ENCODE data around the gene RAD51B.

DNA sequence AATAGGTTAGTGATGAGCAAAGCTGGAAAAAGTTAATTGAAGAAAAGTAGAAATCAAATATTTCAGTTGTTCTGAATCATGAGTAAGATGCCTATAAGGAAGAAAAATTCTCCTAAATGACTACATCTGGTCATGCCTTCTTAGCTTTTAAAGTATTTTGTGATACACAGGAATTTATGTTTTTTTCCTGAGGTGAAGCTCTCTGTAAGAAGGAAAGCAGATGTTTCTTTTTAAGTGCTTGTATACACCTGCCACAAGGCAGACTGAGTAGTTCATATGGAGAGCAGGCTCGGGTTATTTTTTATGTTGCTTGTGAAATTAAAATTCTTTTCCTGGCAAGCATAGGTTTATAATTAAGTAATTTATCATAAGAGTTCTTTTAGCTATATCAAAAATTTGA is 275.2 kb downstream of the RAD51B start:
- TF ChIP-seq, protein P1, sequence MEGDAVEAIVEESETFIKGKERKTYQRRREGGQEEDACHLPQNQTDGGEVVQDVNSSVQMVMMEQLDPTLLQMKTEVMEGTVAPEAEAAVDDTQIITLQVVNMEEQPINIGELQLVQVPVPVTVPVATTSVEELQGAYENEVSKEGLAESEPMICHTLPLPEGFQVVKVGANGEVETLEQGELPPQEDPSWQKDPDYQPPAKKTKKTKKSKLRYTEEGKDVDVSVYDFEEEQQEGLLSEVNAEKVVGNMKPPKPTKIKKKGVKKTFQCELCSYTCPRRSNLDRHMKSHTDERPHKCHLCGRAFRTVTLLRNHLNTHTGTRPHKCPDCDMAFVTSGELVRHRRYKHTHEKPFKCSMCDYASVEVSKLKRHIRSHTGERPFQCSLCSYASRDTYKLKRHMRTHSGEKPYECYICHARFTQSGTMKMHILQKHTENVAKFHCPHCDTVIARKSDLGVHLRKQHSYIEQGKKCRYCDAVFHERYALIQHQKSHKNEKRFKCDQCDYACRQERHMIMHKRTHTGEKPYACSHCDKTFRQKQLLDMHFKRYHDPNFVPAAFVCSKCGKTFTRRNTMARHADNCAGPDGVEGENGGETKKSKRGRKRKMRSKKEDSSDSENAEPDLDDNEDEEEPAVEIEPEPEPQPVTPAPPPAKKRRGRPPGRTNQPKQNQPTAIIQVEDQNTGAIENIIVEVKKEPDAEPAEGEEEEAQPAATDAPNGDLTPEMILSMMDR (IDR thresholded peaks at IDR 0.05), result no peak
- no peak for TF ChIP-seq POLR2A (IDR thresholded peaks at IDR 0.05)

All from thyroid gland (tissue), 4 donors.